Skeletal muscle cell (primary cell): Measurements from ENCODE around the gene TMEM250.
"Not testable (repeated sequence)": the region's sequence is repeated elsewhere in the genome, so short reads cannot be mapped to it uniquely, and the experiment has no call there.

ENCODE experiments used
- DNase-seq: peaks from one replicate; pipeline ENCODE4 v3.0.0-alpha.2; 2010; ENCODE audit warnings: low read depth
- H3K4me3 ChIP-seq: 2 replicates; pipeline ENCODE4 v1.5.1; 2011; ENCODE audit warnings: low read depth, mild to moderate bottlenecking, control low read depth, low read length, moderate library complexity

TMEM250 gene

DNA sequence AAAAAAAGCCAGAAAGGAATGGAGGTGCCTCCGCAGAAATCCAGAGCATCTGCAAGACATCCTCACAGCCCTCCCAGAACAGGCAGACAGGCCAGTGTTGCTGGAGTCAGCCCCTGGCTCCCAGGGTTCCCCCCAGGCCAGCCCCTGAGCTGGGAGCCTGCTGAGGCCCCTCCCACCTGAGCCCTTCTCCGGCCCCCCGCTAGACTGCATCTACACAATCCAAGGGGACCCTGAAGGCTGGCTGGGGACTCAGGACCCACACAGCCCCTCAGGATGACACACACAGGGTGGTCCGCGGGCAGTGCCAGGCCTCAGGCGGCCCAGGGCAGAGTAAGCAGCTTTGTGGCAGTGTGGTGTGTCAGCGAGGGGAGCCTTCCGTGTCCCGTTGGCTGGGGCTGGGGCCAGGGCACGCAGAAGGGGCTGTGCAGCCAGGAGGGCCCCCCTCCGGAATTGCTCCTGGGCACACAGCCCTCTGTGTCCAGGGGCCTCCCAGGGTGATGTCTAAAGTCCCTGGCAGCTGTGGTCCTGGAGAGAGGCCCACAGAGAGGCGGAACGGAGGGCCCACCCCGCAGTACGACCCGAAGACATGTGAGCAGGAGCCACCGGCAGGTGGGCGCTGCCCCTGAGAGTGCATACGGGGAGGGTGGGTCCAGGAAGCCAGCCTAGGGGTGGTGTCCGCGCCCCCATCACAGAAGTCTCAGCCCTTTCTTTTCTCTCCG lies 2.9 kb downstream of the TMEM250 start:
- no peak for DNase-seq
- no peak overlapping the region for H3K4me3 ChIP-seq

GRCh38 chr9:136115206-136115605 lies 3.5 kb downstream of the TMEM250 start:
- H3K4me3 ChIP-seq = no peak overlapping the region
- no peak for DNase-seq

GRCh38 chr9:136114610-136115009 lies 4.1 kb downstream of the TMEM250 start:
- no peak overlapping the region for H3K4me3 ChIP-seq
- no peak for DNase-seq

DNA sequence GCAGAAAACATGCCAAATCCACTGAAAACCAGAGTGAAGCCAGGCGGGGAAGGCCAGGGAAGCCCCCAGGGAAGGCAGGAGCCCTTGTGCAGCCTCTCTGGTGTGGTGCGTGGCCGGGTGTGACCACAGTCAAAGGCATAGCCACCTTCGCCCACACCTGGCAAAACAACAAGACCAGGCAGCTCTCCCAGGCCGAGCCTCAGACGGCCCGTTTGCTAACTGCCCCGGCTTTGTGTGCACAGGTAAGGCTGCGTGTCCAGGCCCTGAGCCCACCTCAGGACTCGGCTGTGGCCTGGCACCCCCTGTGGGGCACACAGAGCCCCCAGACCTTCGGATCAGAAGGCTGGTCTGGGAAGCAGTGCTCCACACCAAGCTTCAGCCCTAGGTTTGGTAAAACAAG lies 6.1 kb downstream of the TMEM250 start:
- DNase-seq = no peak
- H3K4me3 ChIP-seq = no peak overlapping the region

DNA sequence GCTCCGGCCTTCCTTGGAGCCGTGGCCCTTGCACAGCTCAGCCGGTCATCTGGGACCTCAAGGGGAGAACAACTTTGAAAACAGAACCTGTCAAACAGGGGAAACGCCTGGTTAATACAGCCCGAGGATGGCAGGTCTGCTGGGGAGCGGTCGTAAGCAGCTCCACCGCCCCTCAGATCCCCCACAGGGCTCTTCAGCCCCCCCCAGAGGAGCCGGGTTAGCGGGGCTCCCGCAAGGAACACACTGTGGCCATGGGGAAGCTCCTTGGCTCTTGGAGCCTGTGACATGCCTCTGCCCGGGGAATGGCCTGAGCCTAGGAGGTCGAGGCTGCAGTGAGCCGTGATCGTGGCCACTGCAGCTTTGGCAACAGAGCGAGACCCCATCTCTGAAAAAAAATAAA lies 6.8 kb downstream of the TMEM250 start:
- no peak for DNase-seq
- no peak overlapping the region for H3K4me3 ChIP-seq

- DNase-seq = no peak
- H3K4me3 ChIP-seq = no peak overlapping the region
These were observed 7.5 kb downstream of the TMEM250 start for GRCh38 chr9:136111190-136111589.

GRCh38 chr9:136110082-136111061 lies 8.3 kb downstream of the TMEM250 start:
- DNase-seq = no peak
- H3K4me3 ChIP-seq = peak overlapping the region; percentile 27

GRCh38 chr9:136109351-136110081 lies 9.2 kb downstream of the TMEM250 start:
- peak overlapping the region; percentile 27 for H3K4me3 ChIP-seq
- DNase-seq = peak; percentile 74

DNA sequence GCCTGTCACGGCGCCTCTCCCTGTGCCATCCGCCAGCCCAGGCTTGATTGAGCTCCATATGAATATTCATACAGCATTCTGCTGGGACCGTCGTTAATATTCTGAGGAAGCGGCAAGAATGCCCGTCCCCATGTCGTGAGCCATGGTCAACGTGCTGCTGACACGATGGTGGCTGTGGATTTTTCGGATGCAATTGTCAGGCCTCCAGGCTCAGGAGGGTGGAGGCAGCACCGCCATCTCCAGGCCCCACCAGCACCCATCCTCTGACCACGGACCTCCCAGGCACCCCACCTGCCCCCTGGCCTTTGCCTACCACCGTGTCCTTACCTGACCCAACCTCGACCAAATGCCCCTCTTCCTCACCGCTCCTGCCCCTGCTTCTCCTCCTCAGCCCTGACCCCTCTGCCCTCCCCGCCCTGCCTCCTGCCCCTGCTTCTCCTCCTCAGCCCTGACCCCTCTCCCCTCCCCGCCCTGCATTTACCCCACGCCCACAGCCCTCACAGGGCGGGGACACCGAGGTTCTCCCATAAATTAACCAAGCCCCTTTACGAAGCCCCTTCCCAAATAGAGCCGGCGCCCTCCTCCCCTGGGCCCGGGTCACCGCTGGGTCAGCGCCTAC lies 9.9 kb downstream of the TMEM250 start:
- DNase-seq = no peak
- H3K4me3 ChIP-seq = no peak overlapping the region

DNA sequence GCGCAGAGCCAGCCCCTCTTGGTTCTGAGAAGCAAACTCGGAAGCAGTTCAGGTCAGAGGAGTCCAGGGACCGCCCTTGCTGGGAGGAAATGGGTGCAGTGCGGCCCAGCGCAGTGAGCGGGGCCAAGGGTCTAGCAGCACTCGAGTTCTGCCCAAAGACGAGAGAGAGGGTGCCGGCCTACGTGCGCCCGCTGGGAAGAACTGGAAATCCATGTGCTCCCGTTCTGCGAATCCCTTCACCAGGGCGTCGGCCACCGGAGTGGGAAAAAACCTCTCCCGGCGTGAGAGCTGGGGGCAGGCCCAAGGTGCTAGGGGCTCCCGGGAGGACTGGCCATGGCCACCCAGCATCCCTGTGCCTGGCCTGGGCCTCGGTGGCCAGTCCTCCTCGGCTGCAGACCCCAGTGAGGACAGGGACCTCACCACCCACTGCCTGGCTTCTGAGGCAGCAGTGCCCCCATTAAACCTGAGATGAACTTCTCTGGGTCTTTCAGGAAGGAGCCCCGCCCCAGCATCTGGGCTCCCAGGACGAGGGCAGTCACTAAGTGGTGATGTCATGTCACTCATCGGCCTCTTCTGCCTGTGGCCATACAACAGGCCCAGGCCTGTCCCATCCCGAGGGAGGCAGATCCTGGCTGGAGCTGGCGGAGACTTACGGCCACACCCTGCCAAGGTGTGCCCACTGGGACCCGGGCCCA lies 10.6 kb downstream of the TMEM250 start:
- no peak for DNase-seq
- no peak overlapping the region for H3K4me3 ChIP-seq

- no peak overlapping the region for H3K4me3 ChIP-seq
- no peak for DNase-seq
These were observed 11.3 kb downstream of the TMEM250 start for GRCh38 chr9:136107155-136107952.

GRCh38 chr9:136105398-136106135 lies 13.1 kb downstream of the TMEM250 start:
- H3K4me3 ChIP-seq = no peak overlapping the region
- DNase-seq = no peak

- DNase-seq = no peak
- no peak overlapping the region for H3K4me3 ChIP-seq
These were observed 13.8 kb downstream of the TMEM250 start for GRCh38 chr9:136104916-136105315.

- no peak overlapping the region for H3K4me3 ChIP-seq
- DNase-seq = no peak
These were observed 14.2 kb downstream of the TMEM250 start for GRCh38 chr9:136104488-136104800.

- H3K4me3 ChIP-seq = no peak overlapping the region
- DNase-seq = no peak
These were observed 14.8 kb downstream of the TMEM250 start for GRCh38 chr9:136103651-136104487.

DNA sequence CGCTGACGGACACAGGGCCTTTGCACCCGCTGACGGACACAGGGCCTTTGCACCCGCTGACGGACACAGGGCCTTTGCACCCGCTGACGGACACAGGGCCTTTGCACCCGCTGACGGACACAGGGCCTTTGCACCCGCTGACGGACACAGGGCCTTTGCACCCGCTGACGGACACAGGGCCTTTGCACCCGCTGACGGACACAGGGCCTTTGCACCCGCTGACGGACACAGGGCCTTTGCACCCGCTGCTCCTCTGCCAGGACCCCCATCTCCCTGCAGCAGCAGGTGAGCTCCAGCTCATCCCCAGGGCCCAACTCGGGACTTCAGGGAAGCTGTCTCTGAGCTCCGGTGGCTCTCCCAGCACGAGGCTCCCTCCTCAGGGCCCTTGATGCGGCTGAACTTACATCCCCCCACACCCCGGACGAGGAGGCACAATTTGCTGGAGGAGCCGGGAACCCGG lies 17.0 kb downstream of the TMEM250 start:
- not testable (repeated sequence) for H3K4me3 ChIP-seq, DNase-seq
